Measurements from ENCODE around the gene ADAM12.
A peak's percentile ranks its signal among the peaks of the same experiment; 100 is the strongest.

The ADAM12 gene

DNA sequence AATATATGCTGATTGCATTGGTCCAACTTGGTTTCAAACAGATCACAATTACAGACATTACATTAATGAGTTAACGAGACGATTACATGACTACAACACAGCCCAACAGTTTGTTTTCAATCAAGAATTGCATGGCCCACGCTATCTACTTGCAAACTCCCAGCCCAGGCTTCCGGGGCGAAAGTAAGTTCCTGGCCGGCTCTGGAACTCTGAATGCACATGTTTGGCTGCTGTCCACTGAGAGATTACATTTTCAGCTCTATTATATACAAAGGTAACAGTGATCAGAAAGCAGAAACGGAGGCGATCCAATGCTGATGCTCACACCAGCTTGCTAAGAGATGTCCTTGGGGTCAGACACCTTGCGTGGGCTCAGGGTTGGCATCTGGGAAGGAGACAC is 285.6 kb downstream of the ADAM12 start:
- TF ChIP-seq, protein P1, sequence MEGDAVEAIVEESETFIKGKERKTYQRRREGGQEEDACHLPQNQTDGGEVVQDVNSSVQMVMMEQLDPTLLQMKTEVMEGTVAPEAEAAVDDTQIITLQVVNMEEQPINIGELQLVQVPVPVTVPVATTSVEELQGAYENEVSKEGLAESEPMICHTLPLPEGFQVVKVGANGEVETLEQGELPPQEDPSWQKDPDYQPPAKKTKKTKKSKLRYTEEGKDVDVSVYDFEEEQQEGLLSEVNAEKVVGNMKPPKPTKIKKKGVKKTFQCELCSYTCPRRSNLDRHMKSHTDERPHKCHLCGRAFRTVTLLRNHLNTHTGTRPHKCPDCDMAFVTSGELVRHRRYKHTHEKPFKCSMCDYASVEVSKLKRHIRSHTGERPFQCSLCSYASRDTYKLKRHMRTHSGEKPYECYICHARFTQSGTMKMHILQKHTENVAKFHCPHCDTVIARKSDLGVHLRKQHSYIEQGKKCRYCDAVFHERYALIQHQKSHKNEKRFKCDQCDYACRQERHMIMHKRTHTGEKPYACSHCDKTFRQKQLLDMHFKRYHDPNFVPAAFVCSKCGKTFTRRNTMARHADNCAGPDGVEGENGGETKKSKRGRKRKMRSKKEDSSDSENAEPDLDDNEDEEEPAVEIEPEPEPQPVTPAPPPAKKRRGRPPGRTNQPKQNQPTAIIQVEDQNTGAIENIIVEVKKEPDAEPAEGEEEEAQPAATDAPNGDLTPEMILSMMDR (IDR thresholded peaks at IDR 0.05; ENCODE audit: low read depth, low read length, missing control alignments): no peak
- no peak for DNase-seq (ENCODE audit: extremely low read depth, low read depth)
- no peak overlapping the region for H3K4me3 ChIP-seq (replicated peaks; ENCODE audit: low read depth, low read length)

DNA sequence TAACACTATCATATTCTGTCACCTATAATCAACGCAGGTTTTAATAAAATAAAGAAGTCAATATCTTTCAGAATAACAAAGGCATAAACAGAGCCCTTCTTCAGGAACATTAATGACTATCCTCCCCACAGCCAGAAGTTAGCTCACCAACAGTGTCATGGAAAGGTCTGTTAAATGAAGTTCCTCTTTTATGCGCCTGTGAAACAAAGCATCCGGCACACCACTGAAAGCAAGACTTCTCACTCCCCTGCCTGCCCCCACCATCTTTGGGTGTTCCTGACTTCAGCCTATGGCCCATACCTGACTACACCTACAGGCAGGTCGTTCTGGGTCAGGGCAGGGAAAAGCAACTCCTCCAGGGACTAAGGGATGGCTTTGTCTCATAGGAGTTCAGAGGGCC is 286.5 kb downstream of the ADAM12 start:
- H3K4me3 ChIP-seq (replicated peaks; ENCODE audit: low read depth, low read length): no peak overlapping the region
- TF ChIP-seq, protein P1 (IDR thresholded peaks at IDR 0.05; ENCODE audit: low read depth, low read length, missing control alignments): no peak
- DNase-seq (ENCODE audit: extremely low read depth, low read depth): no peak

DNA sequence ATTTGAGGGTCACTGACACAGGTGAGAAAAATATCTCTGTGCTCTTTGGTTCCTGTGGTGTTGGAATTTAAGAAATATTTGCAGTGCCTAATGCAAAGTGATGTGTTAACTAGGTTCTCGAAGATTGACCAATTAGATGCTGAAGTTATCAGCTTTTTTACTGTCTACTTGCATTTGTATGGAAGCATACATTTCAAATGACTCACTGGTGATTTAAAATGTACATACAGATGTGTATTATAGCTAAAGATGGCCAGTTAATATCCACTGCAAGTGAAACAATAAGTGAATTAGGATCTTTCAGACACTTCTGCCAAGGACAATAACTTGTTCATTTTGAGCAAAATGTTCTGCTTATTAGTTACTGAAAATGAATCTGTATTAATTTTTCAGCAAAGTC is 287.0 kb downstream of the ADAM12 start:
- no peak for DNase-seq (ENCODE audit: extremely low read depth, low read depth)
- no peak overlapping the region for H3K4me3 ChIP-seq (replicated peaks; ENCODE audit: low read depth, low read length)
- TF ChIP-seq, protein P1 (IDR thresholded peaks at IDR 0.05; ENCODE audit: low read depth, low read length, missing control alignments): no peak

DNA sequence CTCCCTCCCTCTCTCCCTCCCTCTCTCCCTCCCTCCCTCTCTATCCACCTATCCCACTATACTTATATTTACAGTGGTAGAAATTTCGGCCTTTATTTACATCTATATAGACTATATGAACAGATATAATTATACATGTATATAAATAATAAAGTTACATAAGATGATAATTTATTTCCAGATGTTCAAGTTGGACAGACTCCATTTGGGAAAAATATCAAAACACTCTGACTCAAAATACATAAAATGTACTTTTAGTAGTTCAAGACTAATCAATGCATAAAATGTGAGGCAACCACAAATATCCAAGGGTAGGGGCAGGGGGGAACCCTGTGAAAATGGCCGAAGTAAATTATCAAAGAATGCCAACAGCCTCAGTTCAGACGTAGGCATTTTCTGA is 288.9 kb downstream of the ADAM12 start:
- TF ChIP-seq, protein P1 (IDR thresholded peaks at IDR 0.05; ENCODE audit: low read depth, low read length, missing control alignments): no peak
- H3K4me3 ChIP-seq (replicated peaks; ENCODE audit: low read depth, low read length): no peak overlapping the region
- no peak for DNase-seq (ENCODE audit: extremely low read depth, low read depth)

DNA sequence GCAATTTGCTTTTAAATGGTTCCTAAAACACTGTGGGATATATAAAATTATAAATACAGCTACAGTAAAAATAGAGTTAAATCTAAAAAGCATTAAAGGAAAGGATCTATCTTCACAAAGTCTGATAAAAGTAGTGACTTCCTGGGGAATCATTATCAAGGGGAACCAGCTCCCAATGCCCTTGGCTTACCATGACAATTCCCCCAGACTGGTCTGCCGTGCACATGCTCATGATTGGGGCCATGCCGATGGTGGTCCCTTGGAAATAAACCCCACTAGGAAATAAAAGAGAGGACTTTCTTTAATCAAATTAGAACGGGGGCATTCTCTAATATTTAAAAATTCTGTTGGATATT is 290.1 kb downstream of the ADAM12 start:
- no peak for DNase-seq (ENCODE audit: extremely low read depth, low read depth)
- TF ChIP-seq, protein P1 (IDR thresholded peaks at IDR 0.05; ENCODE audit: low read depth, low read length, missing control alignments): no peak
- H3K4me3 ChIP-seq (replicated peaks; ENCODE audit: low read depth, low read length): no peak overlapping the region

DNA sequence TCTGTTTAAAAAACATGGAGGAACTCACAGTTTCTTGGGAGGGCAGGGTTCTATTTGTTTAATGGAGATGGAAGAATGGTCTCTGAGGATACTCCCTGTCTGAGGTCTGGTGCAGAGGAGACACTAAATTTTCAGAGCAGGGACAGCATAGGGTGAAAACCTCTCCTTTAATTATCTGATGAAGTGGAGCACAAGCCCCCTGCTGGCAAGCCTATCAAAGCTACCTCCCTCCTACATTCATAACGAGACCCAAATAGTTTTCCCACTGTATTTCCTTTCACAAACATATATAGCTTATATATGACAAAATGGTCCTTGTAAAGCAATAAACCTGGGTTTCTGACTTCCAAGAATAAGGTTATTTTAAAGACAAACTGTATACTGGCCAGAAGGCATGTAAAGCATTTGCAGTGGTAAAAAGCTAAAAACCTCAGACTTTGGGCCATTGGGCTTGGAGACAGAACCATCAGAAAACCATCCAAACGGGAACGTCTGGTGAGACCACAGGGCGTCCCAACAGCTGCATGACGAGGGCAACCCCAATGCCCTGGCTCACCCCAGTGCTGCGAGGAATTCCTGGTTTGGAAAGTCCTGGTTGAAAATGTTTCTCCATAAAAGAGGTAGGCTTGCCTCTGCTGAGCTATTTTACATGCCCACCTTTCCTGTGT is 290.6 kb downstream of the ADAM12 start:
- H3K4me3 ChIP-seq (replicated peaks; ENCODE audit: low read depth, low read length): no peak overlapping the region
- TF ChIP-seq, protein P1 (IDR thresholded peaks at IDR 0.05; ENCODE audit: low read depth, low read length, missing control alignments): peak; percentile 31
- DNase-seq (ENCODE audit: extremely low read depth, low read depth): no peak

DNA sequence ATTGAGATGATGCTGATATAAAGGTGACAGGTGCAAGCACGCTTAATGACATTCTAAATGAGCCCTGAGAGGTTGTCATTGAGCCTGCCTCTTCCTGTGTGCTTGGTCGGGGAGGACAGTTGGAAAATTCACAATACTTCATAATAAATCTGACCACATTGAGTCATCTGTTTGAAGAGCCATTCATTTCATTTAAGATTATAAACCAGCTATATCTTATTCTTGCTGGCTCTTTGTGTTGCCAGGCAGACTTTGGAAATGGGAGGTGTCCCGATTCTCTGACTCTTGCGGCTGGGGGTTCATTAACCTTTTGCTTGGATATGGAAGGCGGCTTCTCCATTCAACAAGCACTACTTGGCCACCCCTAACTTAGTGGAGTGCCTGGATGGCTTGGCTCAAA is 293.7 kb downstream of the ADAM12 start:
- TF ChIP-seq, protein P1 (IDR thresholded peaks at IDR 0.05; ENCODE audit: low read depth, low read length, missing control alignments): no peak
- no peak overlapping the region for H3K4me3 ChIP-seq (replicated peaks; ENCODE audit: low read depth, low read length)
- DNase-seq (ENCODE audit: extremely low read depth, low read depth): no peak
